Activated T-helper 17 cell treated with anti-CD3 and anti-CD28 coated beads, Interleukin-2, amount 50 U/mL, for 72 hours (primary cell): ENCODE data around the gene SPECC1L. TPM values are rescaled to one million over a fixed set of nuclear protein-coding genes. Genes with fewer than 3 reads are reported as not detected.

Experiments
- ATAC-seq: fragments of 150-1000 bp; cut with Tn5 transposase; replicated peaks from 2 replicates; pipeline ENCODE4 v1.10.0; 2021; ENCODE audit warnings: mild to moderate bottlenecking, moderate library complexity
- H3K27ac Mint-ChIP-seq: one replicate; pipeline ENCODE4 v1.8.0; 2022; ENCODE audit warnings: mixed read lengths
- H3K27me3 Mint-ChIP-seq: one replicate; pipeline ENCODE4 v1.8.0; 2022; ENCODE audit warnings: mixed read lengths
- H3K36me3 Mint-ChIP-seq: one replicate; pipeline ENCODE4 v1.8.0; 2022; ENCODE audit warnings: low read depth, mild to moderate bottlenecking, mixed read lengths
- H3K4me1 Mint-ChIP-seq: one replicate; pipeline ENCODE4 v1.8.0; 2022; ENCODE audit warnings: mixed read lengths
- H3K4me3 Mint-ChIP-seq: one replicate; pipeline ENCODE4 v1.8.0; 2022; ENCODE audit warnings: mild to moderate bottlenecking, mixed read lengths
- H3K9me3 Mint-ChIP-seq: one replicate; pipeline ENCODE4 v1.8.0; 2022; ENCODE audit warnings: mixed read lengths
- total RNA-seq, 2 donors: library from RNA; stranded (reverse); gene quantifications; one replicate each; pipeline ENCODE4 v1.2.3, GENCODE V29; 2022

SPECC1L gene
- total RNA-seq, 2 donors from 2014 or later: 25.7 to 42.2 TPM

GRCh38 chr22:24465975-24466374, 195.3 kb downstream of the SPECC1L start:
- H3K4me1 Mint-ChIP-seq: peaks cover 5% of the 10 kb centered on the region
- no peak for ATAC-seq
- no peak overlapping the region for H3K4me3 Mint-ChIP-seq
- no peaks in the 10 kb centered on the region for H3K9me3 Mint-ChIP-seq
- no peaks in the 10 kb centered on the region for H3K27me3 Mint-ChIP-seq
- H3K36me3 Mint-ChIP-seq: no peaks in the 10 kb centered on the region
- peak overlapping the region; percentile 75 for H3K27ac Mint-ChIP-seq

- Mint-ChIP-seq H3K4me3 (no peak overlapping the region), H3K4me1 (peaks cover 5% of the 10 kb centered on the region), H3K9me3 (no peaks in the 10 kb centered on the region), H3K27me3 (no peaks in the 10 kb centered on the region), H3K27ac (no peak overlapping the region), H3K36me3 (no peaks in the 10 kb centered on the region)
- no peak for ATAC-seq
Observed at GRCh38 chr22:24466716-24467328, 196.2 kb downstream of the SPECC1L start.

- no peak for ATAC-seq
- Mint-ChIP-seq H3K27me3 (no peaks in the 10 kb centered on the region), H3K27ac (no peak overlapping the region), H3K4me3 (no peak overlapping the region), H3K36me3 (no peaks in the 10 kb centered on the region), H3K4me1 (peaks cover 5% of the 10 kb centered on the region), H3K9me3 (no peaks in the 10 kb centered on the region)
Observed at GRCh38 chr22:24467340-24467739, 196.7 kb downstream of the SPECC1L start.

Other genes starting within 250 kb of the SPECC1L start
- gene SUSD2, start 89.3 kb upstream of the SPECC1L start, total RNA-seq: 1 to 10 TPM in 1 of 2 donors, under 1 TPM in 1; 0.66 to 1.5 TPM
- gene GGT5, start 25.7 kb upstream of the SPECC1L start, total RNA-seq: under 1 TPM in 1 of 2 donors, not detected in 1; 0.19 TPM
- gene ADORA2A, start 156.8 kb downstream of the SPECC1L start, total RNA-seq: 10 to 100 TPM; 25.9 to 47.8 TPM
- 1 to 10 TPM in 1 of 2 donors, not detected in 1; 1.5 TPM for gene UPB1, start 224.5 kb downstream of the SPECC1L start, total RNA-seq